Measurements from ENCODE around the gene RASGRP3. TPM values are rescaled to one million over a fixed set of nuclear protein-coding genes. Genes with fewer than 3 reads are reported as not detected.

The RASGRP3 gene
- polyA plus RNA-seq, 1 of the 3 experiments (the other 2 are of a cell fraction) = 72.5 TPM

- no peak for TF ChIP-seq USF2 (IDR thresholded peaks at IDR 0.05; ENCODE audit: borderline replicate concordance, low read depth, low read length)
Observed at GRCh38 chr2:33488715-33489540, 12.5 kb downstream of the RASGRP3 start (continued).

GRCh38 chr2:33489835-33490431 lies 13.5 kb downstream of the RASGRP3 start:
- Histone ChIP-seq H3K4me1 (ENCODE audit: control insufficient read depth in 1 of 2, insufficient read depth in 2 of 2, low read depth in 1 of 2, low read length in 1 of 2) (no peaks in the 10 kb centered on the region), H2AFZ (ENCODE audit: low read depth) (no peak overlapping the region), H3K27ac (ENCODE audit: low read depth in 2 of 2, low read length in 1 of 2) (no peak overlapping the region), H3K36me3 (replicated peaks in 1 of 2; ENCODE audit: control insufficient read depth in 1 of 2, insufficient read depth in 2 of 2, low read length in 1 of 2) (peaks cover 0 to 6% of the 10 kb centered on the region in 2 experiments), H3K9me2 (no peaks in the 10 kb centered on the region), H3K4me2 (no peak overlapping the region), H4K20me1 (ENCODE audit: insufficient read depth) (no peaks in the 10 kb centered on the region), H3K4me3 (ENCODE audit: low read depth in 2 of 2, low read length in 1 of 2) (no peak overlapping the region), H3K9ac (no peak overlapping the region), H3K27me3 (ENCODE audit: insufficient read depth) (no peaks in the 10 kb centered on the region), H3K9me3 (peaks cover 16% of the 10 kb centered on the region), H3F3A (replicated peaks; ENCODE audit: insufficient read depth) (no peaks in the 10 kb centered on the region), H3K79me2 (ENCODE audit: insufficient read depth) (no peaks in the 10 kb centered on the region)
- no peak for TF ChIP-seq REST (IDR thresholded peaks at IDR 0.05; ENCODE audit: low read depth, low read length)
- TF ChIP-seq GABPA (IDR thresholded peaks at IDR 0.05; ENCODE audit: low read depth) = 0 out of 2 replicates have a peak, but pooled peaks have one; percentile 16
- 10% methylated on average over 2 of the region's 2 CpGs for WGBS (ENCODE audit: low lambda C conversion rate)
- DNase-seq = no peak
- ChIA-PET POLR2A (no interaction called here), CTCF (interaction anchor here (0.8 to 2.0 kb wide), 4 partner anchors 9 to 51 kb away, joined by 3 to 7 read pairs (median 4); partner anchors contain the start of gene RASGRP3)

GRCh38 chr2:33491441-33492084 lies 15.1 kb downstream of the RASGRP3 start:
- no peak for DNase-seq
- H3K4me3 ChIP-seq (ENCODE audit: low read depth in 2 of 2, low read length in 1 of 2) = no peak overlapping the region
- peaks cover 0 to 8% of the 10 kb centered on the region in 2 experiments; a peak in 1 of 4 replicates for H3K4me1 ChIP-seq (ENCODE audit: control insufficient read depth in 1 of 2, insufficient read depth in 2 of 2, low read depth in 1 of 2, low read length in 1 of 2)
- H3K79me2 ChIP-seq (ENCODE audit: insufficient read depth) = no peaks in the 10 kb centered on the region
- peaks cover 0 to 6% of the 10 kb centered on the region in 2 experiments for H3K36me3 ChIP-seq (replicated peaks in 1 of 2; ENCODE audit: control insufficient read depth in 1 of 2, insufficient read depth in 2 of 2, low read length in 1 of 2)
- 36% methylated on average over 4 of the region's 4 CpGs for WGBS (ENCODE audit: low lambda C conversion rate)
- H2AFZ ChIP-seq (ENCODE audit: low read depth) = no peak overlapping the region
- H3K27me3 ChIP-seq (ENCODE audit: insufficient read depth) = no peaks in the 10 kb centered on the region
- H4K20me1 ChIP-seq (ENCODE audit: insufficient read depth) = no peaks in the 10 kb centered on the region
- H3K4me2 ChIP-seq = no peak overlapping the region
- H3K27ac ChIP-seq (ENCODE audit: low read depth in 2 of 2, low read length in 1 of 2) = no peak overlapping the region
- no peaks in the 10 kb centered on the region for H3K9me2 ChIP-seq
- H3K9ac ChIP-seq = no peak overlapping the region
- H3K9me3 ChIP-seq = peaks cover 12% of the 10 kb centered on the region
- TF ChIP-seq MAX (IDR thresholded peaks at IDR 0.05; ENCODE audit: low read depth) (no peak), EZH2phosphoT487 (IDR thresholded peaks at IDR 0.05; ENCODE audit: borderline replicate concordance, low read depth) (no peak), NRF1 (IDR thresholded peaks at IDR 0.05; ENCODE audit: low read depth, low read length) (no peak), REST (IDR thresholded peaks at IDR 0.05; ENCODE audit: low read depth, low read length) (peak; percentile 87), NFIC (IDR thresholded peaks at IDR 0.05; ENCODE audit: borderline replicate concordance) (0 out of 2 replicates have a peak, but pooled peaks have one; percentile 13), JUND (IDR thresholded peaks at IDR 0.05) (no peak)
- ChIA-PET CTCF (interaction anchor here (1.0 to 1.4 kb wide), 3 partner anchors 16 to 50 kb away, joined by 3 to 6 read pairs (median 4); partner anchors contain the start of gene RASGRP3), POLR2A (no interaction called here)
- H3F3A ChIP-seq (replicated peaks; ENCODE audit: insufficient read depth) = peaks cover 3% of the 10 kb centered on the region

Measured in SK-N-SH (cell line).